ENCODE data around the gene AZGP1.

DNA sequence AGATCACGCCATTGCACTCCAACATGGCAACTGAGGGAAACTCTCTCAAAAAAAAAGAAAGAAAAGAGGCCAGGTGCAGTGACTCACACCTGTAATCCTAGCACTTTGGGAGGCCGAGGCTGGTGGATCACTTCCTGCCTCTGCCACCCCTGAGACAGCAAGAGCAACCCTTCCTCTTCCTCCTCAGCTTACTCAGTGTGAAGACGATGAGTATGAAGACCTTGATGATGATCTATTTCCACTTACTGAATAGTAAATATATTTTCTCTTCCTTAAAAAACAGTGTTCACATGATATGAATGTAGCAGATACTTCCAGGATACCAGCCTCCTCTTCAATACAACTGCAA, 37.5 kb upstream of the AZGP1 start:
- TF ChIP-seq, protein P1, sequence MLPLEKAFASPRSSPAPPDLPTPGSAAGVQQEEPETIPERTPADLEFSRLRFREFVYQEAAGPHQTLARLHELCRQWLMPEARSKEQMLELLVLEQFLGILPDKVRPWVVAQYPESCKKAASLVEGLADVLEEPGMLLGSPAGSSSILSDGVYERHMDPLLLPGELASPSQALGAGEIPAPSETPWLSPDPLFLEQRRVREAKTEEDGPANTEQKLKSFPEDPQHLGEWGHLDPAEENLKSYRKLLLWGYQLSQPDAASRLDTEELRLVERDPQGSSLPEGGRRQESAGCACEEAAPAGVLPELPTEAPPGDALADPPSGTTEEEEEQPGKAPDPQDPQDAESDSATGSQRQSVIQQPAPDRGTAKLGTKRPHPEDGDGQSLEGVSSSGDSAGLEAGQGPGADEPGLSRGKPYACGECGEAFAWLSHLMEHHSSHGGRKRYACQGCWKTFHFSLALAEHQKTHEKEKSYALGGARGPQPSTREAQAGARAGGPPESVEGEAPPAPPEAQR (CRISPR knock-in tag; IDR thresholded peaks at IDR 0.05), result no peak
- TF ChIP-seq, protein P2, sequence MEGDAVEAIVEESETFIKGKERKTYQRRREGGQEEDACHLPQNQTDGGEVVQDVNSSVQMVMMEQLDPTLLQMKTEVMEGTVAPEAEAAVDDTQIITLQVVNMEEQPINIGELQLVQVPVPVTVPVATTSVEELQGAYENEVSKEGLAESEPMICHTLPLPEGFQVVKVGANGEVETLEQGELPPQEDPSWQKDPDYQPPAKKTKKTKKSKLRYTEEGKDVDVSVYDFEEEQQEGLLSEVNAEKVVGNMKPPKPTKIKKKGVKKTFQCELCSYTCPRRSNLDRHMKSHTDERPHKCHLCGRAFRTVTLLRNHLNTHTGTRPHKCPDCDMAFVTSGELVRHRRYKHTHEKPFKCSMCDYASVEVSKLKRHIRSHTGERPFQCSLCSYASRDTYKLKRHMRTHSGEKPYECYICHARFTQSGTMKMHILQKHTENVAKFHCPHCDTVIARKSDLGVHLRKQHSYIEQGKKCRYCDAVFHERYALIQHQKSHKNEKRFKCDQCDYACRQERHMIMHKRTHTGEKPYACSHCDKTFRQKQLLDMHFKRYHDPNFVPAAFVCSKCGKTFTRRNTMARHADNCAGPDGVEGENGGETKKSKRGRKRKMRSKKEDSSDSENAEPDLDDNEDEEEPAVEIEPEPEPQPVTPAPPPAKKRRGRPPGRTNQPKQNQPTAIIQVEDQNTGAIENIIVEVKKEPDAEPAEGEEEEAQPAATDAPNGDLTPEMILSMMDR (IDR thresholded peaks at IDR 0.05), result no peak
- no peak for TF ChIP-seq IRF2 (CRISPR knock-in tag; IDR thresholded peaks at IDR 0.05; ENCODE audit: borderline replicate concordance, low read depth)
- TF ChIP-seq, protein P3, sequence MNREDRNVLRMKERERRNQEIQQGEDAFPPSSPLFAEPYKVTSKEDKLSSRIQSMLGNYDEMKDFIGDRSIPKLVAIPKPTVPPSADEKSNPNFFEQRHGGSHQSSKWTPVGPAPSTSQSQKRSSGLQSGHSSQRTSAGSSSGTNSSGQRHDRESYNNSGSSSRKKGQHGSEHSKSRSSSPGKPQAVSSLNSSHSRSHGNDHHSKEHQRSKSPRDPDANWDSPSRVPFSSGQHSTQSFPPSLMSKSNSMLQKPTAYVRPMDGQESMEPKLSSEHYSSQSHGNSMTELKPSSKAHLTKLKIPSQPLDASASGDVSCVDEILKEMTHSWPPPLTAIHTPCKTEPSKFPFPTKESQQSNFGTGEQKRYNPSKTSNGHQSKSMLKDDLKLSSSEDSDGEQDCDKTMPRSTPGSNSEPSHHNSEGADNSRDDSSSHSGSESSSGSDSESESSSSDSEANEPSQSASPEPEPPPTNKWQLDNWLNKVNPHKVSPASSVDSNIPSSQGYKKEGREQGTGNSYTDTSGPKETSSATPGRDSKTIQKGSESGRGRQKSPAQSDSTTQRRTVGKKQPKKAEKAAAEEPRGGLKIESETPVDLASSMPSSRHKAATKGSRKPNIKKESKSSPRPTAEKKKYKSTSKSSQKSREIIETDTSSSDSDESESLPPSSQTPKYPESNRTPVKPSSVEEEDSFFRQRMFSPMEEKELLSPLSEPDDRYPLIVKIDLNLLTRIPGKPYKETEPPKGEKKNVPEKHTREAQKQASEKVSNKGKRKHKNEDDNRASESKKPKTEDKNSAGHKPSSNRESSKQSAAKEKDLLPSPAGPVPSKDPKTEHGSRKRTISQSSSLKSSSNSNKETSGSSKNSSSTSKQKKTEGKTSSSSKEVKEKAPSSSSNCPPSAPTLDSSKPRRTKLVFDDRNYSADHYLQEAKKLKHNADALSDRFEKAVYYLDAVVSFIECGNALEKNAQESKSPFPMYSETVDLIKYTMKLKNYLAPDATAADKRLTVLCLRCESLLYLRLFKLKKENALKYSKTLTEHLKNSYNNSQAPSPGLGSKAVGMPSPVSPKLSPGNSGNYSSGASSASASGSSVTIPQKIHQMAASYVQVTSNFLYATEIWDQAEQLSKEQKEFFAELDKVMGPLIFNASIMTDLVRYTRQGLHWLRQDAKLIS (CRISPR knock-in tag; IDR thresholded peaks at IDR 0.05; ENCODE audit: borderline replicate concordance), result no peak
- TF ChIP-seq ETV6 (CRISPR knock-in tag; IDR thresholded peaks at IDR 0.05), result no peak
- no peak for TF ChIP-seq ESRRA (CRISPR knock-in tag; IDR thresholded peaks at IDR 0.05; ENCODE audit: borderline replicate concordance)

All from WTC11 (cell line).